Keratinocyte (primary cell): Measurements from ENCODE around the gene DEFB114. TPM values are rescaled to one million over a fixed set of nuclear protein-coding genes. Genes with fewer than 3 reads are reported as not detected.

Source experiments
- DNase-seq: peaks from one replicate; pipeline ENCODE4 v3.0.0-alpha.2; 2011; ENCODE audit warnings: low read depth, missing footprints, low spot score
- FAIRE-seq: peaks from 2 replicates; lab custom pipeline; 2011; peaks lifted over from hg19 to GRCh38; lab: Jason Lieb, UNC
- H2AFZ ChIP-seq: 2 replicates; pipeline ENCODE4 v1.6.0; 2012; ENCODE audit warnings: low read length, control low read depth, inconsistent platforms; ENCODE audit not compliant: control insufficient read depth
- H3K27ac ChIP-seq: 2 replicates; pipeline ENCODE4 v1.5.1; 2011; ENCODE audit warnings: low read length; ENCODE audit not compliant: control insufficient read depth, insufficient read depth
- H3K27me3 ChIP-seq: 3 replicates; pipeline ENCODE4 v1.6.0; 2011; ENCODE audit warnings: low read length; ENCODE audit not compliant: control insufficient read depth, insufficient read depth; ENCODE audit errors: extremely low read depth
- H3K36me3 ChIP-seq, 2 experiments: 2 replicates in 1 of 2; 3 replicates in 1 of 2; pipeline ENCODE4 v1.5.1; 2011; ENCODE audit warnings: low read length in 2 of 2, mild to moderate bottlenecking in 1 of 2; ENCODE audit not compliant: control insufficient read depth in 2 of 2, insufficient read depth in 2 of 2; ENCODE audit errors: extremely low read depth in 1 of 2
- H3K4me1 ChIP-seq: 3 replicates; pipeline ENCODE4 v1.5.1; 2011; ENCODE audit warnings: low read length; ENCODE audit not compliant: control insufficient read depth, insufficient read depth; ENCODE audit errors: extremely low read depth
- H3K4me2 ChIP-seq: 3 replicates; pipeline ENCODE4 v1.6.0; 2011; ENCODE audit warnings: low read depth, low read length; ENCODE audit not compliant: control insufficient read depth, insufficient read depth; ENCODE audit errors: extremely low read depth
- H3K4me3 ChIP-seq, 3 experiments: fragments of 200-600 bp in 1 of 3; sonication (generic) in 1 of 3; 2 replicates in 2 of 3; 3 replicates in 1 of 3; pipeline ENCODE4 v1.5.1; 2011 to 2016; ENCODE audit warnings: low read length in 3 of 3, mild to moderate bottlenecking in 3 of 3, control low read depth in 2 of 3, inconsistent platforms in 1 of 3, low read depth in 1 of 3, mixed read lengths in 1 of 3, mixed run types in 1 of 3, moderate library complexity in 1 of 3; ENCODE audit not compliant: control insufficient read depth in 2 of 3, insufficient read depth in 2 of 3; ENCODE audit errors: extremely low read depth in 1 of 3
- H3K79me2 ChIP-seq: 2 replicates; pipeline ENCODE4 v1.6.0; 2012; ENCODE audit warnings: low read length; ENCODE audit not compliant: control insufficient read depth, insufficient read depth
- H3K9ac ChIP-seq: 3 replicates; pipeline ENCODE4 v1.6.0; 2011; ENCODE audit warnings: low read length; ENCODE audit not compliant: control insufficient read depth, insufficient read depth; ENCODE audit errors: extremely low read depth
- H3K9me1 ChIP-seq: 3 replicates; pipeline ENCODE4 v1.6.0; 2011; ENCODE audit warnings: low read length; ENCODE audit not compliant: control insufficient read depth, insufficient read depth; ENCODE audit errors: extremely low read depth
- H3K9me3 ChIP-seq: 2 replicates; pipeline ENCODE4 v1.5.1; 2012; ENCODE audit warnings: low read depth, low read length; ENCODE audit not compliant: control insufficient read depth
- H4K20me1 ChIP-seq: 3 replicates; pipeline ENCODE4 v1.6.0; 2011; ENCODE audit warnings: low read length; ENCODE audit not compliant: control insufficient read depth, insufficient read depth; ENCODE audit errors: extremely low read depth
- CTCF ChIP-seq, 3 experiments: IDR thresholded peaks in 1 of 3; conservative IDR thresholded peaks in 1 of 3; optimal IDR thresholded peaks in 1 of 3; 2 replicates in 2 of 3; 3 replicates in 1 of 3; pipeline versions ENCODE3 to v1.5.1; 2011; ENCODE audit warnings: low read length in 3 of 3, mild to moderate bottlenecking in 3 of 3, moderate library complexity in 2 of 3, control low read depth in 1 of 3, inconsistent platforms in 1 of 3; ENCODE audit not compliant: insufficient read depth in 2 of 3; ENCODE audit errors: extremely low read depth in 1 of 3
- EZH2 ChIP-seq: IDR thresholded peaks from one replicate; pipeline ENCODE4 v1.6.1; 2012; ENCODE audit warnings: inconsistent platforms, mild to moderate bottlenecking, low read length, moderate library complexity
- dilution Hi-C: fragments of 300-500 bp; cut with MboI; formaldehyde crosslinking; loops from one replicate; pipeline ENCODE4 v1.7.0; 2020; ENCODE audit warnings: low sequenced_read_pairs; ENCODE audit not compliant: extremely low pct_ligation_motif_present
- polyA plus RNA-seq, 5 experiments: library from polyadenylated mRNA; depleted of rRNA in 3 of 5; stranded (reverse) in 3 of 5; stranded (forward) in 1 of 5; unstranded in 1 of 5; fragments of >200 nt; gene quantifications; 1 replicate in 1 of 5; 2 replicates in 3 of 5; 3 replicates in 1 of 5; pipeline versions ENCODE4 v1.2.1 to v1.2.3, GENCODE V29; 2011 to 2012; ENCODE audit warnings: missing spikeins in 2 of 5, low read depth in 1 of 5, low replicate concordance in 1 of 5

Gene DEFB114
- polyA plus RNA-seq, 1 donor (not counting 4 experiments of a cell fraction or from before 2014, with no cell fraction given), result not detected

GRCh38 chr6:49988900-49989299 is 24.9 kb upstream of the DEFB114 start:
- no peak overlapping the region for H3K27ac ChIP-seq
- no peaks in the 10 kb centered on the region for H3K79me2 ChIP-seq
- no peak overlapping the region for H3K4me3 ChIP-seq
- H2AFZ ChIP-seq, result no peak overlapping the region
- no peaks in the 10 kb centered on the region for H4K20me1 ChIP-seq
- no peak for FAIRE-seq
- H3K36me3 ChIP-seq, result no peaks in the 10 kb centered on the region
- H3K27me3 ChIP-seq, result no peaks in the 10 kb centered on the region
- no peaks in the 10 kb centered on the region for H3K9me1 ChIP-seq
- TF ChIP-seq CTCF (optimal IDR thresholded peaks at IDR 0.05 in 1 of 3, IDR thresholded peaks at IDR 0.05 in 1 of 3, conservative IDR thresholded peaks at IDR 0.05 in 1 of 3; ENCODE audit: extremely low read depth in 1 of 3, insufficient read depth in 2 of 3, low read length in 3 of 3), result no peak
- no peak for TF ChIP-seq EZH2
- no peak for DNase-seq
- H3K9ac ChIP-seq, result no peak overlapping the region
- no peak overlapping the region for H3K4me2 ChIP-seq
- no peaks in the 10 kb centered on the region for H3K9me3 ChIP-seq
- dilution Hi-C loops, result no loop called here
- no peaks in the 10 kb centered on the region for H3K4me1 ChIP-seq

GRCh38 chr6:49987749-49988148 is 23.8 kb upstream of the DEFB114 start:
- H3K4me2 ChIP-seq, result no peak overlapping the region
- no peaks in the 10 kb centered on the region for H3K36me3 ChIP-seq
- H3K9ac ChIP-seq, result no peak overlapping the region
- FAIRE-seq (no peak), DNase-seq (no peak)
- no peak overlapping the region for H3K27ac ChIP-seq
- no peaks in the 10 kb centered on the region for H3K27me3 ChIP-seq
- TF ChIP-seq CTCF (optimal IDR thresholded peaks at IDR 0.05 in 1 of 3, IDR thresholded peaks at IDR 0.05 in 1 of 3, conservative IDR thresholded peaks at IDR 0.05 in 1 of 3; ENCODE audit: extremely low read depth in 1 of 3, insufficient read depth in 2 of 3, low read length in 3 of 3) (no peak), EZH2 (no peak)
- H4K20me1 ChIP-seq, result no peaks in the 10 kb centered on the region
- no peaks in the 10 kb centered on the region for H3K4me1 ChIP-seq
- H3K9me3 ChIP-seq, result no peaks in the 10 kb centered on the region
- no peak overlapping the region for H3K4me3 ChIP-seq
- H3K79me2 ChIP-seq, result no peaks in the 10 kb centered on the region
- dilution Hi-C loops, result no loop called here
- no peak overlapping the region for H2AFZ ChIP-seq
- H3K9me1 ChIP-seq, result no peaks in the 10 kb centered on the region
